22Rv1 (cell line): ENCODE data around the gene SMYD3.

Experiments used
- H3K27ac ChIP-seq: fragments of 450-650 bp; 2 replicates; pipeline ENCODE4 v1.5.1; 2017
- ZFX ChIP-seq: fragments of 450-650 bp; IDR thresholded peaks from 2 replicates; pipeline ENCODE4 v1.6.1; 2017; ENCODE audit warnings: antibody characterized with exemption, borderline replicate concordance
- TF ChIP-seq, protein P1 (sequence below): fragments of 450-650 bp; IDR thresholded peaks from 2 replicates; pipeline ENCODE4 v1.5.1; 2017; ENCODE audit warnings: mild to moderate bottlenecking

SMYD3 gene

DNA sequence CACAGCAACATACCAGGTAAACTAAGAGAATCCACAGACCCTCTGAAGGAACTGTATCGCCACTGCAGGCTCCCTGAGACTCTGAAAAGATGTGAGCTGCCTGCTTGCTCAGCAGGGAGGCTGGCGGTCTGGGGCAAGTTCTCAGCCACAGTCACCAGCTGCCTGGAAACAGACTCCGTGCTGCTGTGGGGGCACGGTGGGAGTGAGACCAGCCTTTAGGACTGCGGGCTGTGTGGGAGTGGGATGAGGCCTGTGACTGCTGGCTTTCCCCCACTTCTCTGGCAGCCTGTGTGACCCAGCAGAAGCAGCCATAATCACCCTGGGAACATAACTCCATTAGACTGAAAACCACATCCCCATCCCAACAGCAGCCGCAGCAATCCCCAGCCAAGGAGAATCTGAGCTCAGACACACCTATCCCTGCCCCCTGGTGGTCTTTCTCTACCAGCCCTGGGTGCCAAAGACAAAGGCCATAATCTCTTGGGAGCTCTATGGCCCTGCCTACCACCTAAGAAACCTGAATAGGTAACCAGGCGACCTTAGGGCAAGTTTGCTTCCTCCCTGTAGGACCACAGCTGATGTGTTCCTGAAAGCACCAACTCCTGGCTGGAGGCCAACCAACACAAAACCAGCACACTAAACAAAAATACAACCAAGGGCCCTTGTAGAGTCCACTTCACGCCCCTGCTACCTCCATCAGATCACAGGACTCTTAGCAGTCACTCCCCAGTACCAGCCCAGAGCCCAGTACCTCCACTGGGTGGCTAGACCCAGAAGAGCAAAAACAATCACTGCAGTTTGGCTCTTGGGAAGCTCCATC is 151.5 kb downstream of the SMYD3 start:
- no peak overlapping the region for H3K27ac ChIP-seq
- no peak for TF ChIP-seq ZFX
- TF ChIP-seq, protein P1, sequence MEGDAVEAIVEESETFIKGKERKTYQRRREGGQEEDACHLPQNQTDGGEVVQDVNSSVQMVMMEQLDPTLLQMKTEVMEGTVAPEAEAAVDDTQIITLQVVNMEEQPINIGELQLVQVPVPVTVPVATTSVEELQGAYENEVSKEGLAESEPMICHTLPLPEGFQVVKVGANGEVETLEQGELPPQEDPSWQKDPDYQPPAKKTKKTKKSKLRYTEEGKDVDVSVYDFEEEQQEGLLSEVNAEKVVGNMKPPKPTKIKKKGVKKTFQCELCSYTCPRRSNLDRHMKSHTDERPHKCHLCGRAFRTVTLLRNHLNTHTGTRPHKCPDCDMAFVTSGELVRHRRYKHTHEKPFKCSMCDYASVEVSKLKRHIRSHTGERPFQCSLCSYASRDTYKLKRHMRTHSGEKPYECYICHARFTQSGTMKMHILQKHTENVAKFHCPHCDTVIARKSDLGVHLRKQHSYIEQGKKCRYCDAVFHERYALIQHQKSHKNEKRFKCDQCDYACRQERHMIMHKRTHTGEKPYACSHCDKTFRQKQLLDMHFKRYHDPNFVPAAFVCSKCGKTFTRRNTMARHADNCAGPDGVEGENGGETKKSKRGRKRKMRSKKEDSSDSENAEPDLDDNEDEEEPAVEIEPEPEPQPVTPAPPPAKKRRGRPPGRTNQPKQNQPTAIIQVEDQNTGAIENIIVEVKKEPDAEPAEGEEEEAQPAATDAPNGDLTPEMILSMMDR = no peak

DNA sequence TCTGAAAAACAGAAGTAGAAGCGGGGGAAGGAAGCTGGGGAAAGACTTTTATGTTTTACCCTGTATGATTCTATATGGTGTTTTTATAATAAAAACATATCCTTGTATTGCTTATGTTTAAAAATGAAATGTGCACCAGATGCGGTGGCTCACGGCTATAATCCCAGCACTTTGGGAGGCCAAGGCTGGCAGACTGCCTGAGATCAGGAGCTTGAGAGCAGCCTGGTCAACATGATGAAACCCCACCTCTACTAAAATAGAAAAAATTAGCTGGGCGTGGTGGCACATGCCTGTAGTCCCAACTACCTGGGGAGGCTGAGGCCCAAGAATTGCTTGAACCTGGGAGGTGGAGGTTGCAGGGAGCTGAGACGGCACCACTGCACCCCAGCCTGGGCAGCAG is 155.4 kb downstream of the SMYD3 start:
- H3K27ac ChIP-seq = no peak overlapping the region
- TF ChIP-seq, protein P1 = no peak
- no peak for TF ChIP-seq ZFX

DNA sequence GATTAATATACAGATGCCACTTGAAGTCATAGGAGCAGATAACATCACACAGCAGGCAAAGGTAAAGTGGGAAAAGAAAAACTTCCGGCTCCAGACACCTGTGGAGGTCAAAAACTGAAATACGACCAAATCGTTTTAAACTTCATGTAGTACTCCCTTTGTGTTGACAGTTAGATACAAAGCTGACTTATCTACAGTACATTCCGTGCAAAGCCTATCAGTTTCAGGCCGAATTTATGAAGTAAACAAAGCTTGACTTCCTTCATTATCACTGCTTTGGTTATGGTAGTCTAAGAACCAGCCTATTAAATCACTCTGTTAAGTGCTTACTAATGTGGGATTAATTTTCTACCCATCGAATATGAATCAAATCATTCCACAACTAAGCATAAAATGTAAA is 156.3 kb downstream of the SMYD3 start:
- no peak for TF ChIP-seq ZFX
- TF ChIP-seq, protein P1 = no peak

DNA sequence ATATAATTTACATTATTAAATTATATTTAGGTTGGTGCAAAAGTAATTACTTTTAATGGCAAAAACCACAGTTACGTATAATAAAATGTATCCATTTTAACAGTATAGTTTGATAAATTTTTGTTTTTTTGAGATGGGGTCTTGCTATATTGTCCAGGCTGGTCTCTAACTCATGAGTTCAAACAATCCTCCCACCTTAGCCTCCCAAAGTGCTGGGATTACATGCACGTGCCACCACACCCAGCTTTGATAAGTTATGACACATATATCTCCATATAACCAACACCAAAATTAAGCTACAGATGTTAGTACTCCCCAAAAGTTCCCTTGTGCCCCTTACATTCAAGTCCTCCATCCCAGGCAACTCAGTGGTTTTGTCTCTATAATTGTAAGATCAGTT is 163.1 kb downstream of the SMYD3 start:
- TF ChIP-seq, protein P1 = no peak
- TF ChIP-seq ZFX = no peak
- H3K27ac ChIP-seq = no peak overlapping the region

More for the DNA sequence above, 156.3 kb downstream of the SMYD3 start:
- H3K27ac ChIP-seq = no peak overlapping the region

DNA sequence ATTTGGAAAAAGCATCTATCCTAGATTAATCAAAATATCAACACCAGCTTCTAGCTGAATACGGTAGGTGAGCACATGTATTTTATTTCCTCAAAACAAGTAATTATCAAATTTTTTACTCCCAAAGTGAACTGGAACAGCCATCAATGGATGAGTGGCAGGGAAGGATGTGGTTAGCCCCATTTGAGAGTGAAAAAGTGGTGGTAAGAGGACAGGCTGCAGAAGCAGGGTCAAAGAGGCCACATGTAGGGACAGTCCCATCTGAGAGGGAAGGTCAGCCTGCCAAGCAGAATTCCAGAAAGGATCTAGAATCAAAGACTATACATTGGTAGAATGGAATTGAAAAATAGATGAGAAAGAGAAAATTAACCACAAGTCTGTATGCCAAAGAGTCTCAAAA is 163.8 kb downstream of the SMYD3 start:
- TF ChIP-seq, protein P1 = no peak
- no peak for TF ChIP-seq ZFX
- H3K27ac ChIP-seq = no peak overlapping the region

DNA sequence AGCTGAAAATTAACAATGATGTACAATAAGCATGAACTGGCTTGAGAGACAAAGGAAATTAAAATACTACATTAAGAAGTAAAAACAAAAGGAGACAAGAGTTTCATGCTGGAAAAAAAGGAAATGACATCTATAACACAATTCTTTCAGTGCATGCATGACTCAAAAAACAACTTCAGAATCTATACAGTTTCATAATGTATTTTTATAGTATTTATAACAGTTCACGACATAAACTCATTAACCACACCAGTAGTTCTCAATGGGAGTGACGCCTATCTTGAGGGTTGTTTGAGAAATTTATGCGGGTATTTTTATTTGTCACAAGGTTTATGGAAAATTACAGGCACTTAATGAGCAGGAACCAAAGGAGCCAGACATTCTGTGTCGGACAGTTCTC is 168.5 kb downstream of the SMYD3 start:
- TF ChIP-seq, protein P1 = no peak
- no peak overlapping the region for H3K27ac ChIP-seq

DNA sequence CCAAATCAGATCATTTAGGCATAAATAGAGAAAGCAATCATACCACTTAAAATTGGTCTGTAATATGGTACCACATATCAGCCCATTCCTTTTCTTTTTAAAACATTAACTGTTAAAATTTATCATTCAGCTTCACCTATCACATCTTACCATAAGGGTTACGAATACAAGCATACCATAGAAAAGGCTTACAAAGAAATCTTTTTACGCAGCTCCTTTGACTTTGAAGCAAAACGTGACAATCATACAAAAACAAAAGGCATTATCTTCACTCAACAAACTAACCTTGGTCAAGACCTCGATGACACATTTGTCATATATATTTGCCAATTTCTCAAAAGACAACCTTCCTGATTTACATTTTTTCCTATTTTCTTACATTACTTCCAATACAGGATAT is 169.0 kb downstream of the SMYD3 start:
- no peak overlapping the region for H3K27ac ChIP-seq
- no peak for TF ChIP-seq ZFX
- TF ChIP-seq, protein P1 = no peak
